SK-N-SH treated with all-trans-retinoic acid at 6 μM for 48 hours (cell line): Measurements from ENCODE around the gene PLCH2.

ENCODE experiments used
- ATAC-seq: fragments of 200-7000 bp; cut with Tn5 transposase; 3 replicates; pipeline ENCODE4 v1.9.1; 2020; ENCODE audit warnings: mild to moderate bottlenecking, moderate library complexity
- ARNTL ChIP-seq: fragments of 450-650 bp; formaldehyde crosslinking; IDR thresholded peaks from 2 replicates; pipeline ENCODE4 v1.5.0; 2020; ENCODE audit warnings: low read depth, mild to moderate bottlenecking, moderate library complexity, borderline replicate concordance
- BACH2 ChIP-seq: fragments of 250-450 bp; sonication (Bioruptor Pico); IDR thresholded peaks from 2 replicates; pipeline ENCODE4 v1.9.0; 2021; ENCODE audit warnings: mild to moderate bottlenecking, borderline replicate concordance
- CSDC2 ChIP-seq: fragments of 250-450 bp; sonication (Bioruptor Pico); IDR thresholded peaks from 2 replicates; pipeline ENCODE4 v1.5.0; 2020; ENCODE audit warnings: mild to moderate bottlenecking, moderate library complexity
- GLIS3 ChIP-seq: fragments of 250-450 bp; sonication (Bioruptor Pico); IDR thresholded peaks from 2 replicates; pipeline ENCODE4 v1.5.0; 2020; ENCODE audit warnings: mild to moderate bottlenecking, moderate library complexity
- ISL1 ChIP-seq: fragments of 250-450 bp; sonication (Bioruptor Pico); IDR thresholded peaks from 2 replicates; pipeline ENCODE4 v2.1.2; 2022; ENCODE audit warnings: mild to moderate bottlenecking, moderate library complexity
- OSR1 ChIP-seq: fragments of 250-450 bp; sonication (Bioruptor Pico); IDR thresholded peaks from 2 replicates; pipeline ENCODE4 v1.8.0; 2022; ENCODE audit warnings: moderate library complexity, mild to moderate bottlenecking, inconsistent platforms
- PPARA ChIP-seq: fragments of 250-450 bp; sonication (Bioruptor Pico); IDR thresholded peaks from 2 replicates; pipeline ENCODE4 v1.5.0; 2020; ENCODE audit warnings: mild to moderate bottlenecking, borderline replicate concordance
- SNAI2 ChIP-seq: fragments of 250-450 bp; sonication (Bioruptor Pico); IDR thresholded peaks from 2 replicates; pipeline ENCODE4 v1.5.0; 2020; ENCODE audit warnings: mild to moderate bottlenecking, moderate library complexity
- TCF4 ChIP-seq: fragments of 250-450 bp; sonication (Bioruptor Pico); IDR thresholded peaks from 2 replicates; pipeline ENCODE4 v1.8.0; 2021; ENCODE audit warnings: mild to moderate bottlenecking, moderate library complexity, borderline replicate concordance
- TOX ChIP-seq: fragments of 250-450 bp; sonication (Bioruptor Pico); IDR thresholded peaks from 2 replicates; pipeline ENCODE4 v1.8.0; 2021; ENCODE audit warnings: mild to moderate bottlenecking, moderate library complexity, borderline replicate concordance
- ZC3H10 ChIP-seq: fragments of 250-450 bp; sonication (Bioruptor Pico); IDR thresholded peaks from 2 replicates; pipeline ENCODE4 v1.5.1; 2021; ENCODE audit warnings: mild to moderate bottlenecking, moderate library complexity
- ZFP3 ChIP-seq: fragments of 250-450 bp; sonication (Bioruptor Pico); IDR thresholded peaks from 2 replicates; pipeline ENCODE4 v1.5.0; 2020; ENCODE audit warnings: mild to moderate bottlenecking, moderate library complexity
- ZFP30 ChIP-seq: fragments of 450-650 bp; formaldehyde crosslinking; IDR thresholded peaks from 2 replicates; pipeline ENCODE4 v1.5.0; 2022; ENCODE audit warnings: mild to moderate bottlenecking, moderate library complexity
- ZNF565 ChIP-seq: fragments of 450-650 bp; formaldehyde crosslinking; conservative IDR thresholded peaks from 2 replicates; pipeline ENCODE4 v1.5.0; 2020; ENCODE audit warnings: low read depth, mild to moderate bottlenecking, moderate library complexity
- ZNF8 ChIP-seq: fragments of 450-650 bp; formaldehyde crosslinking; IDR thresholded peaks from 2 replicates; pipeline ENCODE4 v1.5.0; 2020; ENCODE audit warnings: mild to moderate bottlenecking, moderate library complexity
- TF ChIP-seq, protein P1 (sequence below): fragments of 250-450 bp; sonication (Bioruptor Pico); IDR thresholded peaks from 2 replicates; pipeline ENCODE4 v1.8.0; 2020; ENCODE audit warnings: mild to moderate bottlenecking, moderate library complexity, borderline replicate concordance
- TF ChIP-seq, protein P2 (sequence below): fragments of 250-450 bp; sonication (Bioruptor Pico); IDR thresholded peaks from 2 replicates; pipeline ENCODE4 v1.5.0; 2020; ENCODE audit warnings: mild to moderate bottlenecking, moderate library complexity
- TF ChIP-seq, protein P3 (sequence below): fragments of 250-450 bp; sonication (Bioruptor Pico); IDR thresholded peaks from 2 replicates; pipeline ENCODE4 v1.5.1; 2020; ENCODE audit warnings: low read depth, mild to moderate bottlenecking, moderate library complexity
- TF ChIP-seq, protein P4 (sequence below): fragments of 250-450 bp; sonication (Bioruptor Pico); IDR thresholded peaks from 2 replicates; pipeline ENCODE4 v1.5.1; 2021; ENCODE audit warnings: mild to moderate bottlenecking, moderate library complexity
- TF ChIP-seq, protein P5 (sequence below): fragments of 250-450 bp; sonication (Bioruptor Pico); IDR thresholded peaks from 2 replicates; pipeline ENCODE4 v1.8.0; 2021; ENCODE audit warnings: low read depth, mild to moderate bottlenecking, moderate library complexity, borderline replicate concordance

Gene PLCH2

DNA sequence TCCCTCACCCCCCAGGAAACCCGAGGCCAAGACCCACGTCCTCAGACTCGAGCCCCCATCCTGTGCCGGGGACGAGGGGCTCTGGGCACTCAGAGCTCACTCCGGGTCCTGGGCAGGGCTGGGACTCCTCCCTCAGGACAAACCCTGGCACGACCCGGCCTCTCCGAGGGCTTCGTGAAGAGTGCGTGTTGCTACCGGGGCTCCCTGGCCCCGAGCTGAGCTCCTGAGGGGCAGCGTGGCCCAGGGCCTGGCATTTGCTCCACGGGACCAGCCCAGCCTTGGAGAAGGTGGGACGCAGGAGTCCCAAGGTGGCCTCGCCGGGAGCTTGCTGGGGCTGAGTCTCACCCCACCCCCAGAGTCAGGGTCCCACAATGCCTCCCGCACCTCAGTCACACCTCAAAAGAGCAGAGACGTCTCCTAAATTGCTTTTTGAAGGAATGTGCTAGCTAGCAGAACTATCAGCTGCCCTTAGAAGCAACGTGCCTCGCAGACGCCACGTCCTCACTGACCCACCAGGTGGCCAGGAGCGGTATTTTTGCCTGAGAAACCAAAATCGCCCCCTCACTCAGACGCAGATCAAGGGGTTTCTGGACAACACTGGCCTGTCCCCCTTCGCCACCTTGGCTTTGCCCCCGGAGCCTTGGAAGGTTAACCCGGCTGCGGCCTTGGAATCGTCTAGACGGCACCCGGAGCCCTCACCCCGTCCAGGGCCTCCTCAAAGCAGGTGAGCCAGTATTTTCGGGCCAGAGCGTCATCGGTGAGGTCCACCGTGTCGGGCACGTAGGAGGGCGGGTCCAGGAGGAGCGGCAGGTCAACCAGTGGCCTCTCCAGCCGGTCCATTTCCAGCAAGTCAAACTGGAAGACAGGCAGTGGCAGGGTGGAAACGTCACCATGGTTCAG, 39.0 kb downstream of the PLCH2 start:
- TF ChIP-seq TOX (CRISPR knock-in tag): no peak
- TF ChIP-seq SNAI2: no peak
- TF ChIP-seq, protein P1, sequence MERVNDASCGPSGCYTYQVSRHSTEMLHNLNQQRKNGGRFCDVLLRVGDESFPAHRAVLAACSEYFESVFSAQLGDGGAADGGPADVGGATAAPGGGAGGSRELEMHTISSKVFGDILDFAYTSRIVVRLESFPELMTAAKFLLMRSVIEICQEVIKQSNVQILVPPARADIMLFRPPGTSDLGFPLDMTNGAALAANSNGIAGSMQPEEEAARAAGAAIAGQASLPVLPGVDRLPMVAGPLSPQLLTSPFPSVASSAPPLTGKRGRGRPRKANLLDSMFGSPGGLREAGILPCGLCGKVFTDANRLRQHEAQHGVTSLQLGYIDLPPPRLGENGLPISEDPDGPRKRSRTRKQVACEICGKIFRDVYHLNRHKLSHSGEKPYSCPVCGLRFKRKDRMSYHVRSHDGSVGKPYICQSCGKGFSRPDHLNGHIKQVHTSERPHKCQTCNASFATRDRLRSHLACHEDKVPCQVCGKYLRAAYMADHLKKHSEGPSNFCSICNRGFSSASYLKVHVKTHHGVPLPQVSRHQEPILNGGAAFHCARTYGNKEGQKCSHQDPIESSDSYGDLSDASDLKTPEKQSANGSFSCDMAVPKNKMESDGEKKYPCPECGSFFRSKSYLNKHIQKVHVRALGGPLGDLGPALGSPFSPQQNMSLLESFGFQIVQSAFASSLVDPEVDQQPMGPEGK (CRISPR knock-in tag): no peak
- no peak for TF ChIP-seq BACH2 (CRISPR knock-in tag)
- TF ChIP-seq, protein P2, sequence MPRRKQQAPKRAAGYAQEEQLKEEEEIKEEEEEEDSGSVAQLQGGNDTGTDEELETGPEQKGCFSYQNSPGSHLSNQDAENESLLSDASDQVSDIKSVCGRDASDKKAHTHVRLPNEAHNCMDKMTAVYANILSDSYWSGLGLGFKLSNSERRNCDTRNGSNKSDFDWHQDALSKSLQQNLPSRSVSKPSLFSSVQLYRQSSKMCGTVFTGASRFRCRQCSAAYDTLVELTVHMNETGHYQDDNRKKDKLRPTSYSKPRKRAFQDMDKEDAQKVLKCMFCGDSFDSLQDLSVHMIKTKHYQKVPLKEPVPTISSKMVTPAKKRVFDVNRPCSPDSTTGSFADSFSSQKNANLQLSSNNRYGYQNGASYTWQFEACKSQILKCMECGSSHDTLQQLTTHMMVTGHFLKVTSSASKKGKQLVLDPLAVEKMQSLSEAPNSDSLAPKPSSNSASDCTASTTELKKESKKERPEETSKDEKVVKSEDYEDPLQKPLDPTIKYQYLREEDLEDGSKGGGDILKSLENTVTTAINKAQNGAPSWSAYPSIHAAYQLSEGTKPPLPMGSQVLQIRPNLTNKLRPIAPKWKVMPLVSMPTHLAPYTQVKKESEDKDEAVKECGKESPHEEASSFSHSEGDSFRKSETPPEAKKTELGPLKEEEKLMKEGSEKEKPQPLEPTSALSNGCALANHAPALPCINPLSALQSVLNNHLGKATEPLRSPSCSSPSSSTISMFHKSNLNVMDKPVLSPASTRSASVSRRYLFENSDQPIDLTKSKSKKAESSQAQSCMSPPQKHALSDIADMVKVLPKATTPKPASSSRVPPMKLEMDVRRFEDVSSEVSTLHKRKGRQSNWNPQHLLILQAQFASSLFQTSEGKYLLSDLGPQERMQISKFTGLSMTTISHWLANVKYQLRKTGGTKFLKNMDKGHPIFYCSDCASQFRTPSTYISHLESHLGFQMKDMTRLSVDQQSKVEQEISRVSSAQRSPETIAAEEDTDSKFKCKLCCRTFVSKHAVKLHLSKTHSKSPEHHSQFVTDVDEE (CRISPR knock-in tag): no peak
- TF ChIP-seq TCF4 (CRISPR knock-in tag): no peak
- no peak for TF ChIP-seq ZFP3 (CRISPR knock-in tag)
- TF ChIP-seq ARNTL (CRISPR knock-in tag): no peak
- TF ChIP-seq, protein P3, sequence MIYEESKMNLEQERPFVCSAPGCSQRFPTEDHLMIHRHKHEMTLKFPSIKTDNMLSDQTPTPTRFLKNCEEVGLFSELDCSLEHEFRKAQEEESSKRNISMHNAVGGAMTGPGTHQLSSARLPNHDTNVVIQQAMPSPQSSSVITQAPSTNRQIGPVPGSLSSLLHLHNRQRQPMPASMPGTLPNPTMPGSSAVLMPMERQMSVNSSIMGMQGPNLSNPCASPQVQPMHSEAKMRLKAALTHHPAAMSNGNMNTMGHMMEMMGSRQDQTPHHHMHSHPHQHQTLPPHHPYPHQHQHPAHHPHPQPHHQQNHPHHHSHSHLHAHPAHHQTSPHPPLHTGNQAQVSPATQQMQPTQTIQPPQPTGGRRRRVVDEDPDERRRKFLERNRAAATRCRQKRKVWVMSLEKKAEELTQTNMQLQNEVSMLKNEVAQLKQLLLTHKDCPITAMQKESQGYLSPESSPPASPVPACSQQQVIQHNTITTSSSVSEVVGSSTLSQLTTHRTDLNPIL (CRISPR knock-in tag): no peak
- TF ChIP-seq GLIS3 (CRISPR knock-in tag): no peak
- TF ChIP-seq CSDC2 (CRISPR knock-in tag): no peak
- TF ChIP-seq ZNF565 (CRISPR knock-in tag): no peak
- TF ChIP-seq OSR1 (CRISPR knock-in tag): no peak
- TF ChIP-seq, protein P4, sequence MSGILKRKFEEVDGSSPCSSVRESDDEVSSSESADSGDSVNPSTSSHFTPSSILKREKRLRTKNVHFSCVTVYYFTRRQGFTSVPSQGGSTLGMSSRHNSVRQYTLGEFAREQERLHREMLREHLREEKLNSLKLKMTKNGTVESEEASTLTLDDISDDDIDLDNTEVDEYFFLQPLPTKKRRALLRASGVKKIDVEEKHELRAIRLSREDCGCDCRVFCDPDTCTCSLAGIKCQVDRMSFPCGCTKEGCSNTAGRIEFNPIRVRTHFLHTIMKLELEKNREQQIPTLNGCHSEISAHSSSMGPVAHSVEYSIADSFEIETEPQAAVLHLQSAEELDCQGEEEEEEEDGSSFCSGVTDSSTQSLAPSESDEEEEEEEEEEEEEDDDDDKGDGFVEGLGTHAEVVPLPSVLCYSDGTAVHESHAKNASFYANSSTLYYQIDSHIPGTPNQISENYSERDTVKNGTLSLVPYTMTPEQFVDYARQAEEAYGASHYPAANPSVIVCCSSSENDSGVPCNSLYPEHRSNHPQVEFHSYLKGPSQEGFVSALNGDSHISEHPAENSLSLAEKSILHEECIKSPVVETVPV (CRISPR knock-in tag): no peak
- TF ChIP-seq ZFP30 (CRISPR knock-in tag): no peak
- no peak for TF ChIP-seq ZC3H10 (CRISPR knock-in tag)
- ATAC-seq: no peak

DNA sequence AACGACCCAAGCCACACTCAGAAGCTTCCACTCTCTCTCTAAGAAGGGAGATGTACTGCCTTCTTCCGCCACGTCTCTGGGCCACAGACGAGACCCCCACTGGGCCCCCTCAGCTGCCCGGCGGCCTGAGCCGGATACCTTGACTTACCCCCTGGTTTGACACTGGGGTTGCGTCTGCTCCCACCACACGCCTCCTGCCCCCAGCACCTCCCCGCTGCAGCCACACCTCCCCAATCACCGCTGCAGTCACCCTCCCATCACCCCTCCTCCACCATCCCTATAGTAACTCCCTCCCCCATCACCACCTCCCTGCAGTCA, 39.6 kb downstream of the PLCH2 start:
- ATAC-seq: no peak

More for the DNA sequence above, 39.6 kb downstream of the PLCH2 start:
- TF ChIP-seq GLIS3 (CRISPR knock-in tag) (no peak), ZFP30 (CRISPR knock-in tag) (no peak), ZC3H10 (CRISPR knock-in tag) (no peak), PPARA (CRISPR knock-in tag) (no peak), ZFP3 (CRISPR knock-in tag) (no peak), TOX (CRISPR knock-in tag) (no peak), SNAI2 (no peak), ISL1 (CRISPR knock-in tag) (no peak), ZNF8 (CRISPR knock-in tag) (no peak)
- TF ChIP-seq, protein P1 (CRISPR knock-in tag): no peak
- TF ChIP-seq, protein P3 (CRISPR knock-in tag): no peak
- TF ChIP-seq, protein P5, sequence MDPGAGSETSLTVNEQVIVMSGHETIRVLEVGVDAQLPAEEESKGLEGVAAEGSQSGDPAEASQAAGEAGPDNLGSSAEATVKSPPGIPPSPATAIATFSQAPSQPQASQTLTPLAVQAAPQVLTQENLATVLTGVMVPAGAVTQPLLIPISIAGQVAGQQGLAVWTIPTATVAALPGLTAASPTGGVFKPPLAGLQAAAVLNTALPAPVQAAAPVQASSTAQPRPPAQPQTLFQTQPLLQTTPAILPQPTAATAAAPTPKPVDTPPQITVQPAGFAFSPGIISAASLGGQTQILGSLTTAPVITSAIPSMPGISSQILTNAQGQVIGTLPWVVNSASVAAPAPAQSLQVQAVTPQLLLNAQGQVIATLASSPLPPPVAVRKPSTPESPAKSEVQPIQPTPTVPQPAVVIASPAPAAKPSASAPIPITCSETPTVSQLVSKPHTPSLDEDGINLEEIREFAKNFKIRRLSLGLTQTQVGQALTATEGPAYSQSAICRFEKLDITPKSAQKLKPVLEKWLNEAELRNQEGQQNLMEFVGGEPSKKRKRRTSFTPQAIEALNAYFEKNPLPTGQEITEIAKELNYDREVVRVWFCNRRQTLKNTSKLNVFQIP (CRISPR knock-in tag): no peak
- TF ChIP-seq, all 23 proteins: peak for 0
